IPS-18a (cell line): Measurements from ENCODE around the gene CCL26.
"Not testable (repeated sequence)": the region's sequence is repeated elsewhere in the genome, so short reads cannot be mapped to it uniquely, and the experiment has no call there.

ENCODE experiments used
- H3K27ac ChIP-seq: one replicate; pipeline ENCODE4 v1.5.1; 2013; ENCODE audit warnings: low read length
- H3K27me3 ChIP-seq: one replicate; pipeline ENCODE4 v1.6.1; 2013; ENCODE audit warnings: mild to moderate bottlenecking, low read length; ENCODE audit not compliant: control insufficient read depth, insufficient read depth
- H3K36me3 ChIP-seq: one replicate; pipeline ENCODE4 v1.6.1; 2013; ENCODE audit warnings: low read depth, low read length; ENCODE audit not compliant: control insufficient read depth
- H3K4me1 ChIP-seq: one replicate; pipeline ENCODE4 v1.6.1; 2013; ENCODE audit warnings: low read depth, low read length; ENCODE audit not compliant: control insufficient read depth
- H3K4me3 ChIP-seq: one replicate; pipeline ENCODE4 v1.5.1; 2013; ENCODE audit warnings: low read length
- H3K9ac ChIP-seq: one replicate; pipeline ENCODE4 v1.6.1; 2013; ENCODE audit warnings: mild to moderate bottlenecking, low read length, moderate library complexity
- H3K9me3 ChIP-seq: one replicate; pipeline ENCODE4 v1.6.1; 2013; ENCODE audit warnings: low read depth, low read length; ENCODE audit not compliant: control insufficient read depth

CCL26 gene

DNA sequence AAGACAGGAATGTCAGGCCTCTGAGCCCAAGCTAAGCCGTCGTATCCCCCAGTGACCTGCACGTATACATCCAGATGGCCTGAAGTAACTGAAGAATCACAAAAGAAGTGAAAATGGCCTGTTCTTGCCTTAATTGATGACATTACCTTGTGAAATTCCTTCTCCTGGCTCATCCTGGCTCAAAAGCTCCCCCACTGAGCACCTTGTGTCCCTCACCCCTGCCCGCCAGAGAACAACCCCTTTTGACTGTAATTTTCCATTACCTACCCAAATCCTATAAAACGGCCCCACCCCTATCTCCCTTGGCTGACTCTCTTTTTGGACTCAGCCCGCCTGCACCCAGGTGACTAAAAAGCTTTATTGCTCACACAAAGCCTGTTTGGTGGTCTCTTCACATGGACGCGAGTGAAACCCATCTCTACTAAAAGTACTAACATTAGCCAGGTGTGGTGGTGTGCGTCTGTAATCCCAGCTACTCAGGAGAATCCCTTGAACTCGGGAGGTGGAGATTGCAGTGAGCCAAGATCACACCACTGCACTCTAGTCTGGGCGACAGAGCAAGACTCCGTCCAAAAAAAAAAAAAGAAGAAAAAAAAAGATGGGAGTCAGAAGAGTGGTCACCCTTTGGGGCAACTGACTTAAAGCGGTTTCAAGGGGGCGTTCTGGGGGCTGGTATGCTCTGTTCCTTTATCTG, 16.3 kb upstream of the CCL26 start:
- Histone ChIP-seq H3K4me1 (peaks cover 14% of the 10 kb centered on the region), H3K27ac (peak overlapping the region; percentile 77), H3K9ac (peak overlapping the region; percentile 50), H3K4me3 (peak overlapping the region; percentile 33)
- H3K36me3 ChIP-seq, H3K27me3 ChIP-seq, H3K9me3 ChIP-seq: not testable (repeated sequence)

DNA sequence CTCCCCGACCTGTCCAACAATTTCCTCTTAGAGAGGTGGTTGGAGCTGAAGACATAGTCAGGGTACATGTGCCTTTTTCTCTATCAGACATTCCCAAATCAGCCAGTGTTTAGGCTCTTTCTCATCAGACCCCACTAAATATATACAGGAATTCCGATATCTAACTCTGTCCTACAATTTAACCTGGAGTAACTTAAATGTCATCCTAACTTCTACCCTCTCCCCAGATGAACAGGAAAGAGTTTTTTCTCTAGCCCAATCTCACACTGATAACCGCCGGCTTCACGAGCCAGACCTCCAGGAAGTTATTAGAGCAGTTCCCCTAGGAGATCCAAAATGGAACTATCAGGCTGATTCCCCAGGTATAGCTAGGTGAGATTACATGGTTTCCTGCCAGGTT, 11.0 kb upstream of the CCL26 start:
- not testable (repeated sequence) for H3K4me3 ChIP-seq, H3K9ac ChIP-seq, H3K36me3 ChIP-seq, H3K27me3 ChIP-seq, H3K27ac ChIP-seq, H3K9me3 ChIP-seq
- H3K4me1 ChIP-seq, result peaks cover 28% of the 10 kb centered on the region

DNA sequence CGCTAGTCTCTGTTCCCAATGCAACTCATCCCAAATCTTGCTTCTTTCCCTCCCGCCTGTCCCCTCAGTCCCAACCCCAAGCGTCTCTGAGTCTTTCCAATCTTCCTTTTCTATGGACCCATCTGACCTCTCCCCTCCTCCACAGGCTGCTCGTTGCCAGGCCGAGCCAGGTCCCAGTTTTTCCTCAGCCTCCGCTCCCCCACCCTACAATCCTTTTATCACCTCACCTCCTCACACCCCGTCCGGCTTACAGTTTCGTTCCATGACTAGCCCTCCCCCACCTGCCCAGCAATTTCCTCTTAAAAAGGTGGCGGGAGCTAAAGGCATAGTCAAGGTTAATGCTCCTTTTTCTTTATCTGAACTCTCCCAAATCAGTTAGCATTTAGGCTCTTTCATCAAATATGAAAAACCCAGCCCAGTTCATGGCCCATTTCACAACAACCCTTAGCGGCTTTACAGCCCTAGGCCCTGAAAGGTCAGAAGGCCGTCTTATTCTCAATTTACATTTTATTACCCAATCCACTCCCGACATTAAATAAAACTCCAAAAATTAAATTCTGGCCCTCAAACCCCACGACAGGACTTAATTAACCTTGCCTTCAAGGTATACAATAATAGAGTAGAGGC, 8.7 kb upstream of the CCL26 start:
- not testable (repeated sequence) for H3K27ac ChIP-seq, H3K9me3 ChIP-seq, H3K27me3 ChIP-seq, H3K36me3 ChIP-seq
- peak overlapping the region; percentile 6 for H3K9ac ChIP-seq
- peak overlapping the region; percentile 46 for H3K4me3 ChIP-seq
- peaks cover 24% of the 10 kb centered on the region for H3K4me1 ChIP-seq

DNA sequence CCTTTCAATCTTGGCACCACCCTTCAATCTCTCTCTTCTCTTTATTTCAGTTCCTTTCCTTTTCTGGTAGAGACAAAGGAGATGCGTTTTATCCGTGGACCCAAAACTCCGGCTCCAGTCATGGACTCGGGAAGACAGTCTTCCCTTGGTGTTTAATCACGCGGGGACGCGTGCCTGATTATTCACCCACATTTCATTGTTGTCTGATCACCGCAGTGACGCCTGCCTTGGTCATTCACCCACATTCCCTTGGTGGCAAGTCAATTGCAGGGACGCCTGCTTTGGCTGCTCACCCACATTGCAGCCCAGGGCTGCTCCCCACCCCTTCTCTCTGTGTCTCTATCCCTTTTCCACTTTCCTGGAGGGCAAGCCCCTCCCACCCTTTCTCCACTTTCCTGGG, 7.5 kb upstream of the CCL26 start:
- not testable (repeated sequence) for H3K9me3 ChIP-seq, H3K36me3 ChIP-seq, H3K27ac ChIP-seq, H3K27me3 ChIP-seq, H3K9ac ChIP-seq
- H3K4me3 ChIP-seq, result peak overlapping the region; percentile 46
- H3K4me1 ChIP-seq, result peaks cover 24% of the 10 kb centered on the region

DNA sequence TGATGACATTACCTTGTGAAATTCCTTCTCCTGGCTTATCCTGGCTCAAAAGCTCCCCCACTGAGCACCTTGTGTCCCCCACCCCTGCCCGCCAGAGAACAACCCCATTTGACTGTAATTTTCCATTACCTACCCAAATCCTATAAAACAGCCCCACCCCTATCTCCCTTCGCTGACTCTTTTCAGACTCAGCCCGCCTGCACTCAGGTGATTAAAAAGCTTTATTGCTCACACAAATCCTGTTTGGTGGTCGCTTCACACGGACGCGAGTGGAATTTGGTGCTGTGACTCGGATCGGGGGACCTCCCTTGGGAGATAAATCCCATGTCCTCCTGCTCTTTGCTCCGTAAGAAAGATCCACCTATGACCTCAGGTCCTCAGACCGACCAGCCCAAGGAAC, 7.0 kb upstream of the CCL26 start:
- not testable (repeated sequence) for H3K27me3 ChIP-seq, H3K9me3 ChIP-seq, H3K27ac ChIP-seq, H3K36me3 ChIP-seq
- Histone ChIP-seq H3K4me1 (peaks cover 24% of the 10 kb centered on the region), H3K4me3 (peak overlapping the region; percentile 46), H3K9ac (peak overlapping the region; percentile 50)

DNA sequence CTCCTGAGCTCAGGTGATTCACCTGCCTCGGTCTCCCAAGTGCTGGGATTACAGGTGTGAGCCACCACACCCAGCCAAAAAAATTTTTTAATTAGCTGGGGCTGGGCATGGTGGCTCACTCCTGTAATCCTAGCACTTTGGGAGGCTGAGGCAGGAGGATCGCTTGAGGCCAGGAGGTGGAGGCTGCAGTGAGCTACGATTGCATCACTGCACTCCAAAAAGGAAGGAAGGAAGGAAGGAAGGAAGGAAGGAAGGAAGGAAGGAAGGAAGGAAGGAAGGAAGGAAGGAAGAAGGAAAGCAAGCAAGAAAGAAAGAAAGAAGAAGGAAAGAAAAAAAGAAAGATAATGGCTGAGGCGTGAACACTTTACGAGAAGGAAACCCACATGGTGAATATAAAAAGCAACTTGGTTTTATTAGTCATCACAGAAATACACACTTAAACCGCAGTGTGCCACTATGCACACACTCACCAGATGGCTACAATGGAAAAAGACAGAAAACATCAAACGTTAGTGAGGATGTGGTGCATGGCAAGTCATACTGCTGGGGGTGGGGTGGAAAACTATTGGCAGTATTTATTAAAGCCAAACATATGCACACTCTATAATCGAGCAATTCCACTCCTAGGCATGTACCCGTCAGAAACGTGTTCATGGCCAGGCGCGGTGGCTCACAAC, 4.4 kb upstream of the CCL26 start:
- no peak overlapping the region for H3K9ac ChIP-seq
- no peaks in the 10 kb centered on the region for H3K9me3 ChIP-seq
- no peak overlapping the region for H3K27ac ChIP-seq
- H3K27me3 ChIP-seq, result no peaks in the 10 kb centered on the region
- no peak overlapping the region for H3K4me3 ChIP-seq
- H3K36me3 ChIP-seq, result no peaks in the 10 kb centered on the region
- peaks cover 14% of the 10 kb centered on the region for H3K4me1 ChIP-seq

DNA sequence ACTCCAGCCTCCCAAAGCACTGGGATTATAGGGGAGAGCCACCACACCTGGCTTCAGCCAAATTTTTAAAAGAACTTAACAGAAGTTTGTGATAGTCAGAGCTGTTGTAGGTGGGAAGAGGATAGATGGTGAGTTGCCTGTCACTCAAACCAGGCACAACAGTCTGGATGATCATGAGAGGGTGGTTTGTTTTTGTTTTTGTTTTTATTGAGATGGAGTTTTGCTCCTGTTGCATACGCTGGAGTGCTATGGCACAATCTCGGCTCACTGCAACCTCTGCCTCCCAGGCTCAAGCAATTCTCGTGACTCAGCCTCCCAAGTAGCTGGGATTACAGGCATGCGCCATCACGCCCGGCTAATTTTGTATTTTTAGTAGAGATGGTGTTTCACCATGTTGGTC, 1.9 kb upstream of the CCL26 start:
- H3K27ac ChIP-seq, H3K9ac ChIP-seq, H3K36me3 ChIP-seq, H3K4me3 ChIP-seq, H3K4me1 ChIP-seq, H3K9me3 ChIP-seq, H3K27me3 ChIP-seq: not testable (repeated sequence)

DNA sequence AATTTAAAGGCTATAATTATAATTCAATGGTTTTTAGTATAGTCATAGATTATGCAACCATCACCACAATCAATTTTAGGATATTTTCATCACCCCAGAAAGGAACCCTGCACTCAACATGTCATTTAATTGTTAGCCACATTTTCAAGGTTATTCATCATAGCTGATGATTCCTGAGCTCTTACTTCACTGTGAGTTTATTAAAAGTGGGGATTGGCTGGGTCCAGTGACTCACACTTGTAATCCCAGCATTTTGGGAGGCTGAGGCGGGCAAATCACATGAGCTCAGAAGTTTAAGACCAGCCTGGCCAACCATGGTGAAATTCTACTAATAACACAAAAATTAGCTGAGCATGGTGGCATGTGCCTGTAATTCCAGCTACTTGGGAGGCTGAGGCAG, 787 bp downstream of the CCL26 start:
- Histone ChIP-seq H3K27me3 (no peaks in the 10 kb centered on the region), H3K27ac (no peak overlapping the region), H3K9ac (no peak overlapping the region), H3K9me3 (no peaks in the 10 kb centered on the region), H3K4me3 (no peak overlapping the region), H3K36me3 (no peaks in the 10 kb centered on the region), H3K4me1 (peaks cover 5% of the 10 kb centered on the region)

DNA sequence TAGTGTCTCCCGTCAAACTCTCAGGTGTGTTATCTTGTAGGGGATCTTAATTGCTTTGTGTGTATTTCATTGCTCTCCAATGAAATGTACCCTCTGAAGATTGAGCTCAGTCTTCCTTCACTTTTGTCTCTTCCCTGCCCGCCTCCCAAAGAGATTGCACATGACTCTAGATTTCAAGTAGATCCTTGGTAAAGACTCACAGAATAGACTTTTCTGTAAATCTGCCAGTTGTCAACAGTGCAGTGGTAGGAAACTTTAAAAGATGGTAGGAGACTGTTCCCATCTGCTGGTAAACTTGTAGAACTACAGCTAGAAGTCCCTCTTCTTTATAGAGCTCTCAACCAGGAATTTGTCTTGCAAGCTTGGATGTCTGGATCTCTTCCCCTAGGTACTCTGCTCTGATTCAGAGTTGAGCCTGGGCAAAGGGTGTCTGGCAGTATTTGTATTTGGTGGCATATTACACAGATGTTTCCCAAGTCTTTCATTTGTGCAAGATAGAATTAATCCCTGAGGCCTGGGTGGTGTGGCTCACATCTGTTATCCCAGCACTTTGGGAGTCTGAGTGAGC, 9.6 kb downstream of the CCL26 start:
- Histone ChIP-seq H3K4me3 (no peak overlapping the region), H3K9ac (no peak overlapping the region), H3K27ac (no peak overlapping the region), H3K27me3 (no peaks in the 10 kb centered on the region), H3K36me3 (no peaks in the 10 kb centered on the region), H3K9me3 (no peaks in the 10 kb centered on the region), H3K4me1 (no peaks in the 10 kb centered on the region)

DNA sequence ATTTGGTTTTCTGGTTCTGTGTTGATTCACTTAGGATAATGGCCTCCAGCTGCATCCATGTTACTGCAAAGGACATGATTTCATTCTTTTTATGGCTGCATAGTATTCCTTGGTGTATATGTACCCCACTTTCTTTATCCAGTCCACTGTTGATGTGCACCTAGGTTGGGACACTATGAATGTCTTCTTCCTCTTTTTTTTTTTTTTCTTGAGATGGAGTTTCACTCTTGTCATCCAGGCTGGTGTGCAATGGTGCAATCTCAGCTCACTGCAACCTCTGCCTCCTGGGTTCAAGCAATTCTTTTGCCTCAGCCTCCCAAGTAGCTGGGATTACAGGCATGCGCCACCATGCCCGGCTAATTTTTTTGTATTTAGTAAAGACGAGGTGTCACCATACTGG, 10.2 kb downstream of the CCL26 start:
- not testable (repeated sequence) for H3K36me3 ChIP-seq, H3K4me1 ChIP-seq, H3K9ac ChIP-seq, H3K4me3 ChIP-seq, H3K9me3 ChIP-seq, H3K27me3 ChIP-seq, H3K27ac ChIP-seq

DNA sequence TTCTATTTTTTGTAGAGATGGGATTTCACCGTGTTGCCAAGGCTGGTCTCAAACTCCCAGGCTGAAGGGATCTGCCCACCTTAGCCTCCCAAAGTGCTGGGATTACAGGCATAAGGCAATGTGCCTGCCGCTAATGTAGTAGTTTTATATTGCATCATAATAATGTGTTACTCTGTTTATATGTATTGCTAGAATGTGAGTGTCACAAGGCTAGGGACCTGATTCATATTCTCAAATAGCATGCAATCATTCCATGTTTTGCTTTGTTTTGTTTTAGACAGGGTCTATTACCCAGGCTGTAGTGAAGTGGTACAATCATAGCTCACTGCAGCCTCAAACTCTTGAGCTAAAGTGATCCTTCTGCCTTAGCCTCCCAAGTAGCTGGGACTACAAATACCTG, 13.5 kb downstream of the CCL26 start:
- Histone ChIP-seq H3K36me3 (no peaks in the 10 kb centered on the region), H3K27ac (no peak overlapping the region), H3K27me3 (no peaks in the 10 kb centered on the region), H3K9me3 (no peaks in the 10 kb centered on the region), H3K4me3 (no peak overlapping the region), H3K4me1 (no peaks in the 10 kb centered on the region), H3K9ac (no peak overlapping the region)

DNA sequence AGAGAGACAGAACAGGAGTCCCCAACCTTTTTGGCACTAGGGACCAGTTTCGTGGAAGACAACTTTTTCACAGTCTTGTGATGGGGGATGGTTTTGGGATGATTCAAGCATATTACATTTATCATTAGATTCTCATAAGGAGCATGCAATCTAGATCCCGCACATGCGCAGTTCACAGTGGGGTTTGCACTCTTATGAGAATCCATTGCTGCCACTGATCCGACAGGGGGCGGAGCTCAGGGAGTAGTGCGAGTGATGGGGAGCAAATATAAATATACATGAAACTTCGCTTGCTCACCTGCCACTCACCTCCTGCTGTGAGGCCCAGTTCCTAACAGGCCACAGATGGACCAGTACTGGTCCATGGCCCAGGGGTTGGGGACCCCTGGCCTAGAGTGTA, 14.2 kb downstream of the CCL26 start:
- H3K4me3 ChIP-seq, result no peak overlapping the region
- H3K36me3 ChIP-seq, result no peaks in the 10 kb centered on the region
- H3K9me3 ChIP-seq, result no peaks in the 10 kb centered on the region
- no peaks in the 10 kb centered on the region for H3K4me1 ChIP-seq
- no peak overlapping the region for H3K27ac ChIP-seq
- no peak overlapping the region for H3K9ac ChIP-seq
- no peaks in the 10 kb centered on the region for H3K27me3 ChIP-seq
